ENCODE data around the gene EIF3A.
"Not testable (repeated sequence)": the region's sequence is repeated elsewhere in the genome, so short reads cannot be mapped to it uniquely, and the experiment has no call there.

Gene EIF3A, protein sequence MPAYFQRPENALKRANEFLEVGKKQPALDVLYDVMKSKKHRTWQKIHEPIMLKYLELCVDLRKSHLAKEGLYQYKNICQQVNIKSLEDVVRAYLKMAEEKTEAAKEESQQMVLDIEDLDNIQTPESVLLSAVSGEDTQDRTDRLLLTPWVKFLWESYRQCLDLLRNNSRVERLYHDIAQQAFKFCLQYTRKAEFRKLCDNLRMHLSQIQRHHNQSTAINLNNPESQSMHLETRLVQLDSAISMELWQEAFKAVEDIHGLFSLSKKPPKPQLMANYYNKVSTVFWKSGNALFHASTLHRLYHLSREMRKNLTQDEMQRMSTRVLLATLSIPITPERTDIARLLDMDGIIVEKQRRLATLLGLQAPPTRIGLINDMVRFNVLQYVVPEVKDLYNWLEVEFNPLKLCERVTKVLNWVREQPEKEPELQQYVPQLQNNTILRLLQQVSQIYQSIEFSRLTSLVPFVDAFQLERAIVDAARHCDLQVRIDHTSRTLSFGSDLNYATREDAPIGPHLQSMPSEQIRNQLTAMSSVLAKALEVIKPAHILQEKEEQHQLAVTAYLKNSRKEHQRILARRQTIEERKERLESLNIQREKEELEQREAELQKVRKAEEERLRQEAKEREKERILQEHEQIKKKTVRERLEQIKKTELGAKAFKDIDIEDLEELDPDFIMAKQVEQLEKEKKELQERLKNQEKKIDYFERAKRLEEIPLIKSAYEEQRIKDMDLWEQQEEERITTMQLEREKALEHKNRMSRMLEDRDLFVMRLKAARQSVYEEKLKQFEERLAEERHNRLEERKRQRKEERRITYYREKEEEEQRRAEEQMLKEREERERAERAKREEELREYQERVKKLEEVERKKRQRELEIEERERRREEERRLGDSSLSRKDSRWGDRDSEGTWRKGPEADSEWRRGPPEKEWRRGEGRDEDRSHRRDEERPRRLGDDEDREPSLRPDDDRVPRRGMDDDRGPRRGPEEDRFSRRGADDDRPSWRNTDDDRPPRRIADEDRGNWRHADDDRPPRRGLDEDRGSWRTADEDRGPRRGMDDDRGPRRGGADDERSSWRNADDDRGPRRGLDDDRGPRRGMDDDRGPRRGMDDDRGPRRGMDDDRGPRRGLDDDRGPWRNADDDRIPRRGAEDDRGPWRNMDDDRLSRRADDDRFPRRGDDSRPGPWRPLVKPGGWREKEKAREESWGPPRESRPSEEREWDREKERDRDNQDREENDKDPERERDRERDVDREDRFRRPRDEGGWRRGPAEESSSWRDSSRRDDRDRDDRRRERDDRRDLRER (N-terminal part only)

GRCh38 chr10:119080521-119081259 lies at the start of gene EIF3A:
Gene EIF3A (minus strand): TSS chr10:119080817. CDS start chr10:119080676, 141 bp downstream.
- peak; percentile 54 to 82 for DNase-seq

DNA sequence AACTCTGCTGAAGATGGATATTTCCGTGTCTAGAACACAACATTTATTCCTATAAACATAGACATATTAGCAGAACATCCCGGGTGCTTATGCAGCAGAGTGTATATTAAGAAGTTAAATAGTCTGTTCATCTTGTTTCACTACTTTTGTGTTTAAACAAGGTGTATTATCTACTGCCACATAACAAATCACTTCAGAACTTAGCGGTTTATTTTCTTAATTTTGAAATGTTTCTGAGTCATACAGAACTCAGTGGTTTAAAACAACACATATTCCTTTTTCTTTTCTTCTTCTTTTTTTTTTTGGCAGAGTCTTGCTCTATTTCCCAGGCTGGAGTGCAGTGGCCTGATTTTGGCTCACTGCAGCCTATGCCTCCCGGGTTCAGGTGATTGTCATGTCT lies 49.1 kb upstream of the EIF3A start:
- DNase-seq: no peak

GRCh38 chr10:119125942-119126341 lies 45.3 kb upstream of the EIF3A start:
- no peak for DNase-seq

- DNase-seq: no peak
Measured at GRCh38 chr10:119120875-119121274, 40.3 kb upstream of the EIF3A start.

GRCh38 chr10:119120413-119120867 lies 39.8 kb upstream of the EIF3A start:
- no peak for DNase-seq

DNA sequence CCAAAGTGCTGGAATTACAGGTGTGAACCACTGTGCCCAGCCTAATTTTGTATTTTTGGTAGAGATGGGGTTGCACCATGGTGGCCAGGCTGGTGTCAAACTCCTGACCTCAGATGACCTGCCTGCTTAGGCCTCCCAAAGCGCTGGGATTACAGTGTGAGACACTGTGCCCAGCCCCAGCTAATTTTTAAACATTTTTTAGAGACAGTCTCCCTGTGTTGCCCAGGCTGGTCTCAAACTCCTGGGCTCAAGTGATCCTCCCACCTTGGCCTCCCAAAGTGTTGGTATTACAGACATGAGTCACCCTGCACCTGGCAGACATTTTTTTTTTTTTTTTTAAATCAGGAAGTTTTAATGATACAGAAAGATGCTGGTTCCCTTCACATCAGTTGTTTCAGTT lies 38.8 kb upstream of the EIF3A start:
- DNase-seq: no peak

DNA sequence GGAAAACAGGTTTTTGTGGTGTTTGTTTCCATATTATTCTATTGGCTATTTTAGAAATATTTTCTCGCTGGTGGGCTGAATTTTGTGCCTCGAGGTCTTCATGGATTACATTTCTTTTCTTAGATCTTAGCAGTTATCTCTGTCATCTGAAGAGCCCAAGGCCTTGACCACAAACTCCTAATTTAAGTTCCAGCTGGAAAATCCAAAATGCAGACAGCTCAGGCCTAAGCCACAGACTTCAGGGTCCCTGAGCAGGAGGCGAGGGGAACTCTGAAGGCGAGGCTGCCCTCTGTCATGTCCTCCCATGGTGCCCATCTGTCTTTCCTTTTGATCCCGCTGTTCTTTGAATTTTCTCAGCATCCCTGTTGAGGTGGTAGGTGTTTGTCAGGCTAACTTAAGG lies 37.6 kb upstream of the EIF3A start:
- DNase-seq: no peak

GRCh38 chr10:119116326-119116951 lies 35.8 kb upstream of the EIF3A start:
- DNase-seq: no peak

DNA sequence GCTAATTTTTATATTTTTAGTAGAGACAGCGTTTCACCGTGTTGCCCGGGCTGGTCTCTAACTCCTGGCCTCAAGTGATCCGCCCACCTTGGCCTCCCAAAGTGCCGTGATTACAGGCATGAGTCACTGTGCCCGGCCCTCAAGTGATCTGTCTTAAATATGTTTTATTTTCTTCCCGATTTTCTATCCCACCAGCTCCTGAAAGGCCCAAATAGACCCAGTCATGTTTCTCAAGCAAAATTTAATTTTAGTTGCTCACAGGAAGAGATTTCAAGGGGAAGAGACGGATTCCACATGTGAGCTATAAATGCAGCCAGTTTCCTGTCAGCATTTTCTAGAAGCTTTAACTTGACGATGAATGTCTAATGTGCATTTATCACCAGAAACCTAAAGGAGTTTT lies 35.3 kb upstream of the EIF3A start:
- no peak for DNase-seq

GRCh38 chr10:119113751-119114732 lies 33.4 kb upstream of the EIF3A start:
- no peak for DNase-seq

DNA sequence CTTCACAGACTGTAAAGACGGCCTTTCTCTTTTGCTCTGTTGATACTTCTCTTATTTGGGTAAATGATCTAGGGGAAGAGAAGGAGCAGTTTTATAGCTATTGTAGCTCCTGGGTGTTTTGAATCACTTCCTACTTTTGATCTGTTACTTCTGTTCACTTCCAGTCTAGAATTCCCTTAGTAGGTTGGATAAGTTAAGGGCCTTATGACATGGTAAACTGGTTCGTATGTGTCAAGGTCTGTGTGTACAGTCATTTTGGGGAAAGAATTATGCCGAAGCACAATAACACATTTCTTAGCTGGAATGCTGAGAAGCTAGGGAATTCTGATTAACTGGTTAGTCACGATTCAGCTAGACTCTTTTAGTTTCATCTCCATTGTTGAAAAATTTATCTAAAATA lies 31.4 kb upstream of the EIF3A start:
- DNase-seq: no peak

DNA sequence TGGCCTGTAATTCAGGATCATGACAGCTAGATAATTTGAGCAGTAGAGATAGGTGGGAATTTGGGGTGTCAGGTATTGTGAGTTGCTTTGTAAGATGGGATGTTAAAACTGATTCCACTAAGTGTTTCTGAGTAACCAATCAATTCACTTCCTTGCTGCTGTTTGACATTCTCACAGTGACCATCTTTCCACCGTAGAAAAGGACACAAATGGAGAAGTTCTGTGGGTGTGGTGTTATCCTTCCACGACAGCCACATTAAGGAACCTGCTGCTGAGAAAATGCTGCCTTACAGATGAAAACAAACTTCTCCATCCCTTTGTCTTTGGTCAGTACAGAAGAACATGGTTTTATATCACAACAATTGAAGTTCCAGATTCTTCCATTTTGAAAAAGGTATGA lies 27.2 kb upstream of the EIF3A start:
- DNase-seq: not testable (repeated sequence)

- not testable (repeated sequence) for DNase-seq
Measured at GRCh38 chr10:119107106-119107505, 26.5 kb upstream of the EIF3A start.

DNA sequence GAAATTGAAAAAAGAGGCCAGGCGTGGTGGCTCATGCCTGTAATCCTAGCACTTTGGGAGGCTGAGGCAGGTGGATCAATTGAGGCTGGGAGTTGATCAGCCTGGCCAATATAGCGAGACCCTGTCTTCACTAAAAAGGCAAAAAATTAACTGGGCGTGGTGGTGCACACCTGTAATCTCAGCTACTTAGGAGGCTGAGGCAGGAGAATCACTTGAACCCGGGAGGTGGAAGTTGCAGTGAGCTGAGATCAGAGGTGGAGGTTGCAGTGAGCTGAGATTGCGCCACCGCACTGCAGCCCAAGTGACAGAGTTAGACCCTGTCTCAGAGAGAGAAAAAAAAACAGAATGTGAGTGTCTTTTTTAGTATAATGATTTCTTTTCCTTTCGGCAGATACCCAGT lies 25.3 kb upstream of the EIF3A start:
- not testable (repeated sequence) for DNase-seq

DNA sequence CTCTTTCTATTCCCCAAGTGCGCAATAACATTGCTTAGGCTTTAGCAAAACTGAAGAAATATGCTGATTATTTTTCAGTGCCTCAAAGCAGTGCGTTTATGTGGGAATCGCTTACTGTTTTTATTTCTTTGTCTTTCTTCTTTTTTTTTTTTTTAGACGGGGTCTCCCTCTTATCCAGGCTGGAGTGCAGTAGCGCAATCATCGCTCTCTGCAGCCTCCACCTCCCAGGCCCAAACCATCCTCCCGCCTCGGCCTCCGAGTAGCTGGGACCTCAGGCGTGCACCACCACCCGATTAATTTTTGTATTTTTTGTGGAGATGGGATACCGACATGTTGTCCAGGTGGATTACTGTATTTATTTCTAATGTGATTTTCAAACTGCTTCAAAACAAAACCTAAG lies 24.5 kb upstream of the EIF3A start:
- no peak for DNase-seq

DNA sequence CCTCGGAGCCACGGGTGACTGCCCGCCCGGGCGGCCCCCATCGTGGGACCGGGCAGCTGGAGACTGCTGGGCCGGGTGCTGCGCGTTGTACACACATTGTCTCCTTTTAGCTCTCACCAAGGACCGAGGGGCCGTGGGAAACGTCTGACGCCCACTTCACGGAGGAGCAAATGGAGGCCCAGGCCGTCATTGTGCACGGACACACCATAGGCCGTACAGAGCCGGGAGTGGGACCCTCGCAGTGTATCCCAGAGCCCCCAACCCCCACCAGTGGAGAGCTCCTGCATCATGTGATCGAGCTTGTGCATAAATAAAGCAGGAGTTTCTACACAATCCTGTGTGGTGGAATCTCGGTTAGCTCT lies 24.0 kb upstream of the EIF3A start:
- DNase-seq: no peak

DNA sequence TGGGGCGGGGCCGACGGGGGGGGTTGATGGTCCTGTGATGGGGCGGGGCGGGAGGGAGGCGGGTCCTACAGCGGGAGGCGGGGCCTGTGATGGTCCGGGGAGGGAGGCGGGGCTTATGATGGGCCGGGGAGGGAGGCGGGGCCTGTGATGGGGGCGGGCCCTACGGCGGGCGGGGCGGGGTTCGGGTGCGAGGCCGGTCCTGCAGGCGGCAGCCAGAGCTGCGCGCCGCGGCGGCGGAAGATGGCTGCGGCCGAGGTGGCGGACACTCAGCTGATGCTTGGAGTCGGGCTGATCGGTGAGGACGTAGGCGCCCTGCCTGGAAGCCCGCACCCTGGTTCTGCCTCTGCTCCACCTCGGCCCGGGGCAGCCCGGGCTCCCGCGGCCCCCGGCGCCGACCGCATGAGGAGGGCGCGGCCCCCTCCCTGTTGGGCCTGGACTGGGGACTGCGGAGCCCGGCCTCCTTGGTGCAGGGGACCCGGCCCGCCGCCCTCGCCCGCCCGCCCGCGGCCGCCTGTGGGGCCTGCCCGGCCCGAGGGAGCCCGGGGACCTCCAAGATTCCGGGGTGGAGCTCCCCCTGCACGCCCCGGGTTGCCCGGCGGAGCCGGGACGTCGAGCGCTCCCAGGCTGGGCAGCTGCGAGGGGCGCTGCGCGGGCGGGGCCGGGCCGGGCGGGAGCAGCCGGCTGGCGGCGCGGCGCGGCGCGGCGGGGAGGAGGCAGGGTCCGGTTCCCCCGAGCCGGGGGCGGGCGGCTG lies 23.5 kb upstream of the EIF3A start, which contains the start of gene DENND10:
Gene DENND10 (plus strand): TSS at position 211 of the 751 bp plus-strand sequence. CDS start 30 bp downstream, at position 241.
- peak; percentile 15 to 48 for DNase-seq

- DNase-seq: no peak
Measured at GRCh38 chr10:119103241-119103902, 22.8 kb upstream of the EIF3A start.
